ENCODE results near the gene NKD1.

The NKD1 gene

GRCh38 chr16:50685462-50686063 is 137.4 kb downstream of the NKD1 start:
- TF ChIP-seq CTCF (IDR thresholded peaks at IDR 0.05; ENCODE audit: low read depth, low read length, missing control alignments), result no peak
- in situ Hi-C loops (cut with HindIII; ENCODE audit: low sequenced_read_pairs), result no loop called here

GRCh38 chr16:50688083-50688482 is 139.9 kb downstream of the NKD1 start:
- no peak for TF ChIP-seq CTCF (IDR thresholded peaks at IDR 0.05; ENCODE audit: low read depth, low read length, missing control alignments)
- H3K4me3 ChIP-seq (ENCODE audit: low read depth, low read length), result no peak overlapping the region
- DNase-seq (ENCODE audit: low read depth), result no peak
- in situ Hi-C loops (cut with HindIII; ENCODE audit: low sequenced_read_pairs), result no loop called here

More at GRCh38 chr16:50685462-50686063, 137.4 kb downstream of the NKD1 start:
- no peak overlapping the region for H3K4me3 ChIP-seq (ENCODE audit: low read depth, low read length)
- DNase-seq (ENCODE audit: low read depth), result no peak

GRCh38 chr16:50688867-50689266 is 140.7 kb downstream of the NKD1 start:
- no peak overlapping the region for H3K4me3 ChIP-seq (ENCODE audit: low read depth, low read length)
- no peak for DNase-seq (ENCODE audit: low read depth)
- in situ Hi-C loops (cut with HindIII; ENCODE audit: low sequenced_read_pairs), result no loop called here
- TF ChIP-seq CTCF (IDR thresholded peaks at IDR 0.05; ENCODE audit: low read depth, low read length, missing control alignments), result no peak

- no peak for DNase-seq (ENCODE audit: low read depth)
- no peak overlapping the region for H3K4me3 ChIP-seq (ENCODE audit: low read depth, low read length)
- in situ Hi-C loops (cut with HindIII; ENCODE audit: low sequenced_read_pairs), result no loop called here
- TF ChIP-seq CTCF (IDR thresholded peaks at IDR 0.05; ENCODE audit: low read depth, low read length, missing control alignments), result no peak
These were observed 142.0 kb downstream of the NKD1 start for GRCh38 chr16:50690177-50690576.

GRCh38 chr16:50692644-50692998 is 144.4 kb downstream of the NKD1 start:
- no peak for TF ChIP-seq CTCF (IDR thresholded peaks at IDR 0.05; ENCODE audit: low read depth, low read length, missing control alignments)
- H3K4me3 ChIP-seq (ENCODE audit: low read depth, low read length), result no peak overlapping the region
- no peak for DNase-seq (ENCODE audit: low read depth)
- in situ Hi-C loops (cut with HindIII; ENCODE audit: low sequenced_read_pairs), result no loop called here

GRCh38 chr16:50692999-50693781 is 145.0 kb downstream of the NKD1 start, which contains the start of gene NOD2:
Gene NOD2, plus strand, starts transcription at chr16:50693606. Its CDS starts 5,890 bp downstream, at chr16:50699496.
- DNase-seq (ENCODE audit: low read depth), result no peak
- TF ChIP-seq CTCF (IDR thresholded peaks at IDR 0.05; ENCODE audit: low read depth, low read length, missing control alignments), result no peak
- peak within 1 kb of the TSS; percentile 31 for H3K4me3 ChIP-seq (ENCODE audit: low read depth, low read length)
- in situ Hi-C loops (cut with HindIII; ENCODE audit: low sequenced_read_pairs), result no loop called here

Measured in astrocyte of the cerebellum (primary cell).